Skeletal muscle satellite cell (primary cell): ENCODE measurements around the gene TBC1D8. TPM values are rescaled to one million over a fixed set of nuclear protein-coding genes. Genes with fewer than 3 reads are reported as not detected.

Experiments used
- H3K27me3 ChIP-seq: 2 replicates; pipeline ENCODE4 v1.7.0; 2013; ENCODE audit warnings: low read length; ENCODE audit not compliant: control insufficient read depth, insufficient read depth
- H3K36me3 ChIP-seq: 2 replicates; pipeline ENCODE4 v1.7.0; 2013; ENCODE audit warnings: mild to moderate bottlenecking, control low read depth, low read length; ENCODE audit not compliant: insufficient read depth
- H3K4me1 ChIP-seq: 2 replicates; pipeline ENCODE4 v1.7.0; 2013; ENCODE audit warnings: low read length; ENCODE audit not compliant: control insufficient read depth, insufficient read depth
- H3K4me2 ChIP-seq: 2 replicates; pipeline ENCODE4 v1.7.0; 2013; ENCODE audit warnings: mild to moderate bottlenecking, low read length
- H3K4me3 ChIP-seq: 2 replicates; pipeline ENCODE4 v1.7.0; 2013; ENCODE audit warnings: low read length
- H3K9ac ChIP-seq: 2 replicates; pipeline ENCODE4 v1.7.0; 2013; ENCODE audit warnings: mild to moderate bottlenecking, low read depth, low read length, moderate library complexity
- H3K9me3 ChIP-seq: replicated peaks from 2 replicates; pipeline ENCODE4 v1.7.0; 2013; ENCODE audit warnings: mild to moderate bottlenecking, control low read depth, low read length
- total RNA-seq: library from RNA; depleted of rRNA; stranded (reverse); fragments of >200 nt; gene quantifications from 2 replicates; pipeline ENCODE4 v1.2.3, GENCODE V29; 2012; rRNA removed

TBC1D8 gene
- total RNA-seq = 27.9 and 28.2 TPM in 2 replicates

GRCh38 chr2:101151146-101151858, at the start of gene TBC1D8:
TSS of gene TBC1D8 (minus strand) at chr2:101151382. CDS start at chr2:101151253, 129 bp downstream.
- H3K4me2 ChIP-seq = peak within 1 kb of the TSS; percentile 85
- no peaks in the 10 kb centered on the region for H3K9me3 ChIP-seq
- H3K27me3 ChIP-seq = peaks cover 9% of the 10 kb centered on the region
- H3K9ac ChIP-seq = peak within 1 kb of the TSS; percentile 83
- H3K4me1 ChIP-seq = peaks cover 31% of the 10 kb centered on the region
- H3K36me3 ChIP-seq = peaks cover 4% of the 10 kb centered on the region
- H3K4me3 ChIP-seq = peak within 1 kb of the TSS; percentile 74

GRCh38 chr2:101200676-101201075, 49.5 kb upstream of the TBC1D8 start:
- H3K9me3 ChIP-seq = no peaks in the 10 kb centered on the region
- H3K36me3 ChIP-seq = no peaks in the 10 kb centered on the region
- H3K4me3 ChIP-seq = no peak overlapping the region
- H3K4me1 ChIP-seq = peaks cover 20% of the 10 kb centered on the region
- H3K4me2 ChIP-seq = no peak overlapping the region
- H3K27me3 ChIP-seq = peaks cover 5% of the 10 kb centered on the region
- H3K9ac ChIP-seq = no peak overlapping the region

- peaks cover 5% of the 10 kb centered on the region for H3K27me3 ChIP-seq
- H3K9me3 ChIP-seq = no peaks in the 10 kb centered on the region
- H3K36me3 ChIP-seq = no peaks in the 10 kb centered on the region
- no peak overlapping the region for H3K4me3 ChIP-seq
- H3K9ac ChIP-seq = no peak overlapping the region
- no peak overlapping the region for H3K4me2 ChIP-seq
- H3K4me1 ChIP-seq = peaks cover 20% of the 10 kb centered on the region
Measured at GRCh38 chr2:101199251-101199791, 48.1 kb upstream of the TBC1D8 start.

- H3K4me2 ChIP-seq = no peak overlapping the region
- H3K36me3 ChIP-seq = no peaks in the 10 kb centered on the region
- H3K9me3 ChIP-seq = no peaks in the 10 kb centered on the region
- no peak overlapping the region for H3K9ac ChIP-seq
- H3K27me3 ChIP-seq = peaks cover 5% of the 10 kb centered on the region
- H3K4me3 ChIP-seq = no peak overlapping the region
- H3K4me1 ChIP-seq = peaks cover 20% of the 10 kb centered on the region
Measured at GRCh38 chr2:101197814-101198213, 46.6 kb upstream of the TBC1D8 start.

- peaks cover 6% of the 10 kb centered on the region for H3K27me3 ChIP-seq
- no peak overlapping the region for H3K4me2 ChIP-seq
- H3K36me3 ChIP-seq = no peaks in the 10 kb centered on the region
- no peaks in the 10 kb centered on the region for H3K9me3 ChIP-seq
- no peak overlapping the region for H3K9ac ChIP-seq
- H3K4me3 ChIP-seq = no peak overlapping the region
- H3K4me1 ChIP-seq = peaks cover 20% of the 10 kb centered on the region
Measured at GRCh38 chr2:101197215-101197745, 46.1 kb upstream of the TBC1D8 start.

- Histone ChIP-seq H3K9ac (no peak overlapping the region), H3K4me3 (no peak overlapping the region), H3K4me1 (peaks cover 20% of the 10 kb centered on the region), H3K27me3 (peaks cover 18% of the 10 kb centered on the region), H3K9me3 (no peaks in the 10 kb centered on the region), H3K4me2 (no peak overlapping the region), H3K36me3 (no peaks in the 10 kb centered on the region)
Measured at GRCh38 chr2:101195871-101196661, 44.9 kb upstream of the TBC1D8 start.

GRCh38 chr2:101193033-101193626, 41.9 kb upstream of the TBC1D8 start:
- H3K4me2 ChIP-seq = no peak overlapping the region
- H3K4me3 ChIP-seq = no peak overlapping the region
- H3K4me1 ChIP-seq = peaks cover 9% of the 10 kb centered on the region
- H3K9ac ChIP-seq = no peak overlapping the region
- peaks cover 25% of the 10 kb centered on the region for H3K27me3 ChIP-seq
- no peaks in the 10 kb centered on the region for H3K9me3 ChIP-seq
- H3K36me3 ChIP-seq = no peaks in the 10 kb centered on the region

GRCh38 chr2:101190747-101191516, 39.8 kb upstream of the TBC1D8 start:
- H3K4me2 ChIP-seq = no peak overlapping the region
- H3K4me3 ChIP-seq = no peak overlapping the region
- H3K36me3 ChIP-seq = no peaks in the 10 kb centered on the region
- peaks cover 23% of the 10 kb centered on the region for H3K27me3 ChIP-seq
- peaks cover 3% of the 10 kb centered on the region for H3K4me1 ChIP-seq
- H3K9me3 ChIP-seq = no peaks in the 10 kb centered on the region
- no peak overlapping the region for H3K9ac ChIP-seq

GRCh38 chr2:101188683-101189405, 37.7 kb upstream of the TBC1D8 start:
- Histone ChIP-seq H3K4me1 (peaks cover 3% of the 10 kb centered on the region), H3K4me3 (no peak overlapping the region), H3K27me3 (peaks cover 20% of the 10 kb centered on the region), H3K4me2 (no peak overlapping the region), H3K9ac (no peak overlapping the region), H3K36me3 (no peaks in the 10 kb centered on the region), H3K9me3 (no peaks in the 10 kb centered on the region)

- H3K4me1 ChIP-seq = peaks cover 3% of the 10 kb centered on the region
- no peak overlapping the region for H3K4me3 ChIP-seq
- H3K4me2 ChIP-seq = no peak overlapping the region
- no peaks in the 10 kb centered on the region for H3K36me3 ChIP-seq
- no peak overlapping the region for H3K9ac ChIP-seq
- peaks cover 18% of the 10 kb centered on the region for H3K27me3 ChIP-seq
- no peaks in the 10 kb centered on the region for H3K9me3 ChIP-seq
Measured at GRCh38 chr2:101187131-101187530, 35.9 kb upstream of the TBC1D8 start.
